GM21447 (cell line): ENCODE measurements around the gene FGF10.

Experiments
- ATAC-seq: cut with Tn5 transposase; IDR thresholded peaks from one replicate; pipeline ENCODE4 v1.9.1; 2021; ENCODE audit not compliant: unreplicated experiment

The FGF10 gene

DNA sequence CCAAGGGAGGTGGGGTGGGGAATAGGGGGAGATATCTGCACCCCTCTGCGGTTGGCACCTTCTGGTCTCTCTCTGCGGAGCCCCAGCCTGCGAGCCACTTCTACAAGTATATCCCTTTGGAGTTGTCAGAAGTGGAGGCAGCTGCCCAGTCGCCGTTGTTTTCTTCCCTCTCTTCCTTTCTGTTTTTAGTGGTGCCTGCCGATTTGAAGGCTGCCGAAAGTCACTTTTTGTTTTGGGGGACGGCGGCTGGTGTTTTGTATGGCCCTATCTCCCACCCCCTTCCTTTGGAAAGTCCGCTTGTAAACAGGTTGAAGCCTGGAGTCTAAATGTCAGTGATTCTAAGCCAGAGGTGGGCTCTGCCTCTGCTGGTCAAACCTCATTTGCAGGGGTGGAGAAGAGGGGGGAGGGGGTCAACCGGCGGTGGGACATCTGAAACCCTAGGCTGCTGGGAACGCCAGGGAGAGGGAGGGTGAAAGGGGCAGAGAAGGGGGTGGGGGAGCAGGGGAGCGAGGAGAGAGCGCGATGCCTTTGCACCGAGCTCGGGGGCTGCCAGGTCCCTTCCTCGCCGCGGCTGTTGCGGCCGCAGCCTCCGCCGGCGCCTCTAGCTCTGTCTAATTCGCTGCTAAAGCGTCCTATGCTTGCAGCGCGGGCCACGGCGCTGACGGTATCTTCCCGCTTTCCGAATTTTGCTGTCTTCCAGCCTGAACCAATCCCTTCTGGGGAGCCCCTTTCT is at the start of gene FGF10:
TSS of gene FGF10 (minus strand) at position 331 of the 733 bp plus-strand sequence. CDS start 738 bp downstream, outside the sequence.
- ATAC-seq = no peak

- no peak for ATAC-seq
These were observed 37.7 kb upstream of the FGF10 start for GRCh38 chr5:44426944-44427343.

- no peak for ATAC-seq
These were observed 23.1 kb upstream of the FGF10 start for GRCh38 chr5:44412286-44412685.

DNA sequence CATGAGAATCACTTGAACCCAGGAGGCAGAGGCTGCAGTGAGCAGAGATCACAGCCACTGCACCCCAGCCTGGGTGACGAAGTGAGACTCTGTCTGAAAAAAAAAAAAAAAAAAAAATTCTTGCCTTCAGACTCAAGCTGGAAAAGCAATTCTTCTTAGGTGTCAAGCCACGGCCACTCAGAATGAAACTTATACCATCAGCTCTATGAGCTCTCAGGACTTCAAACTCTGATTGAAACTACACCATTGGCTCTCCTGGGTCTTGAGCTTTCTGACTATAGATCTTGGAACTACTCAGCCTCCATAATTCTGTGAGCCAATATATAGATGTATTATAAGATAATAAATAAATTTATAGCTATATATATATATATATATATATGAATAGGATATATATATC is 12.9 kb upstream of the FGF10 start:
- peak; percentile 73 for ATAC-seq

GRCh38 chr5:44401611-44402010 is 12.4 kb upstream of the FGF10 start:
- no peak for ATAC-seq

DNA sequence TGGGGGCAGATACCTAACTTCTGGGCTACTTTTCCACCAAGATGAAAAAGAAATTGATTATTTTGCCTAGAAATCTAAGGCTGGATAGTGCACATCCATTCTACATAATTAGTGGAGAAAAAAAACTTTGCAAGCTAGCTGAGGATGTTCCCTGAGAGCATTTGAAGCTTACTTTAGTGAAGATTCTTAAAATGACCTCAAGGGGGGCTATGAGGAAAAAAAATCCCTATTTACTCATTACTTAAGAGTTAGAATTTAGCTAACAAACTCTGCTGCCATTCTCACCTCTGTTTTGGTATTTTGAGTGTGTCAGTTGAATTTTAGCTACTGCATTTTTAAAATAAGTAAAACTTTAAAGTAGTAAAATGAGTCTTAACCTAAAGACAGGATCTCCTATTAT is 9.2 kb upstream of the FGF10 start:
- ATAC-seq = no peak

GRCh38 chr5:44396312-44396711 is 7.1 kb upstream of the FGF10 start:
- no peak for ATAC-seq

DNA sequence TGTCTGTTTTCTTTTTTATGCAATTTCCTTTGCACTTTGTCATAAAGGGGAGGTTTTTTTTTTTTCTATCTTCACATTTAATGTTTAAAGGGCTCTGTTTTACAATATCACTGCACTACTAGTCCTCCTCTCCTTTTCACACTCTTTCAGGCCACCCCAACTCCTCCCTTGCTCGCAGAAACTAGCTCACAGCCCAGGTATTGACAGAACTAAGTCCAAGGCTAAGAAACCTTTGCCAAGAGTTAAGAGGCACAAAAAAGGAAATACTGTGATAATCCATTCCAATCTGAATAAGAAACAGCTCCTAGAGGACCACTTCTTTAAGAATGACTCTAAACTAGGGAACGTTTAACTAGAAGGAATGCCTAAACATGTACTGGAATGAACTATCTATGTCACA is 1.1 kb upstream of the FGF10 start:
- ATAC-seq = no peak

- ATAC-seq = no peak
These were observed 563 bp upstream of the FGF10 start for GRCh38 chr5:44389823-44390143.

DNA sequence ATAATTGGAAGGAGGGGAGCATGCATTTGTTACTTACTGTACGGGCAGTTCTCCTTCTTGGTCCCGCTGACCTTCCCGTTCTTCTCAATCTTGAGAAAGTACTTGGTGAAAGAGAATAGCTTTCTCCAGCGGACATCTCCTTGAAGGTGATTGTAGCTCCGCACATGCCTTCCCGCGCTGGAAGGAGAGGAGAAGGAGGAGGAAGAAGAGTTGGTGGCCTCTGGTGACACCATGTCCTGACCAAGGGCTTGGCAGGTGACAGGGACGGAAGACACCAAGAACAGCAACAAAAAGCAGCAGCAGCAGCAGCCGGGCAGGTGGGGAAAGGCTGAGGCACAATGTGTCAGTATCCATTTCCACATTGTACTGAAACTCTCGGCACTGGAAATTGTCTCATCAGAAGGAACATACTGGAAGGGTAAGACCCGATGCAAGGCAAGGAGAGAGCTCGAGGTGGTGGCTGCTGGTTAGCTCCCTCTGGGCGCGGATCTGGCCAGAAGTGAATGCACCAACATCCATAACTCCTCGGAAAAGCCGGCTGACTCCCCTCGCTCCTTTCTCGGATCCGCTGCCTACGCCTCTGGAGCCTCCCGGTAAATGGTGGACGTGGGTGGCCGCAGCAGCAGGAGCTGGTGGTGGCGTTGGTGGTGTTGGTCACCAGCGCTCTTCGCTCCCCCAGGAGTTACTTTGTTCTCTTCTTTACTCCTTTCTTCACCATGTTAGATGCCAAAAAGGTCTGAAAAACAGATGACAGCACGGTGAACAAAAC is 715 bp downstream of the FGF10 start:
- ATAC-seq = no peak

DNA sequence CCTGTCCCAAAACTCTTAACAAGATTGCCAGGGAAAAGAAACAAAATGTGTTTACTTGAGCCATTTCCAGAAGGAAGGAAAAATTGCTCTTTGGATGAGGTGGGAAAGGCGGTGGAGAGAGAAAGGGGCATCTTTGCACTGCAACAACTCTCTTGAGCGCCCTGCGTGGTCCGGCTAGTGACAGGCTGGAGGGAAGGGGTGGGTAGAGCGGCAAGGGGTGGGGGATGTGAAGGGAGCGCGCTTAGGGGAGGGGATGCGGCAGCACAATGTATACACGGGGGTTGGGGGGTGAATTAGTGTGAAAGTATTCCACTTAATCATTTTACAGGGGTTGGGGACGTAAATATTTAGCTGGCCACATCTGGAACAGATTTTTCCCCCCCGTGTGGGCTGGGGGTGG is 1.3 kb downstream of the FGF10 start:
- no peak for ATAC-seq

- no peak for ATAC-seq
These were observed 1.8 kb downstream of the FGF10 start for GRCh38 chr5:44387406-44387805.

GRCh38 chr5:44385291-44385900 is 3.8 kb downstream of the FGF10 start:
- ATAC-seq = no peak

DNA sequence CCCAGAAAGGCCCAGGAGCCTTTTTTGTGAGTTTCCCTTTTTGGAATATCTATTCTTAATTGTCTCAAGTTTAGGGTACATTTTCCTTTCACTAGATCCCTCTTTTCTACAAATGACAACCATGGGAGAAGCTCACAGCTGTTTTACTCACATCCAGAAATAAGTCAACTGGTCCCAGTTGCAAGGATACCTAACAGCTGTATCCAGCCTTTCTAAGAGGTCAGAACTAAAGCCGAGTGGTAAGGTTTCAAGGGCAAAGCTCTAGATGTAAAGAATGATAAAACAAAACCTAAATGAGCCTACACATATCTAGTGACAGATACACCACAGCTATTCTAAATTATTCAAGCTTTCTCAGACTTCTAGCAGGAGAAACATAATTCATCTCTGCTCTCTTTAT is 4.4 kb downstream of the FGF10 start:
- ATAC-seq = no peak

DNA sequence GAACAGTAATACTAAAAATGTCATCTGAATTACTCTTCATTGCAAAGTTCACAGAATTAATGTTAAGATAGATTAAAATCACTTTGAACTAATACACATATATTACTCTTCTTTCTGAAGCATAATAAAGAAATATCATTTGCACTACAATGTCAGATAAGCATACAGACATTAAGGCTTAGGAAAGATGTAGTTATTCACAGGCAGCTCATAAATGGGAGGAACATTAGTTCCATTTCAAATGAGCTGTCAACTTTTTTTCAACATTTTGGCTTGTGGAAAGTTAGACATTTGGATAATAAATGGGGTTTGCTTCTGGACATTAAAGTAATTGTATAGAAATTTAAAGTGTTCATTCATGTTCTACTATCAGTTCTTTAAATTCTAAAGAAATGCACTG is 6.3 kb downstream of the FGF10 start:
- no peak for ATAC-seq

GRCh38 chr5:44377057-44377456 is 12.2 kb downstream of the FGF10 start:
- no peak for ATAC-seq

- ATAC-seq = no peak
These were observed 17.2 kb downstream of the FGF10 start for GRCh38 chr5:44372028-44372427.

DNA sequence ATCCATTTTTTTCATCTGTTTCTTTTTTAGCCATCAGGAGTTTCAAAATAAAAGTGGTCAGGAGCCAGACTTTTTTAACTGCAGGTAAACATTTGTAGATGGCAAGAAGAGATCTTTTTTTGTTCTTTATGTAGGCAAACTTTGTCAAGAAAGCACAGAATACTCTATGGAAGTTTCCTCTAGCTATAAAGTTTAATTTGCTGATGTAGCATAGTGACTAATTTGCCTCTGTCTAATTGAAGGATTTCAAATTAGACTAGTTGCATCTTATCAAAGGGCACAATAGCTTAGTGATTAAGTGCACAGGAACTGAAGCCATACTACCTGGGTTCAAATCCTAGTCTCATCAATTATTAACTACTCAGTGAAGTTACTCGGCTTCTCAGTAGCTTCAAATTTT is 22.0 kb downstream of the FGF10 start:
- no peak for ATAC-seq

- no peak for ATAC-seq
These were observed 23.9 kb downstream of the FGF10 start for GRCh38 chr5:44365345-44365744.

GRCh38 chr5:44364097-44364496 is 25.1 kb downstream of the FGF10 start:
- ATAC-seq = no peak

DNA sequence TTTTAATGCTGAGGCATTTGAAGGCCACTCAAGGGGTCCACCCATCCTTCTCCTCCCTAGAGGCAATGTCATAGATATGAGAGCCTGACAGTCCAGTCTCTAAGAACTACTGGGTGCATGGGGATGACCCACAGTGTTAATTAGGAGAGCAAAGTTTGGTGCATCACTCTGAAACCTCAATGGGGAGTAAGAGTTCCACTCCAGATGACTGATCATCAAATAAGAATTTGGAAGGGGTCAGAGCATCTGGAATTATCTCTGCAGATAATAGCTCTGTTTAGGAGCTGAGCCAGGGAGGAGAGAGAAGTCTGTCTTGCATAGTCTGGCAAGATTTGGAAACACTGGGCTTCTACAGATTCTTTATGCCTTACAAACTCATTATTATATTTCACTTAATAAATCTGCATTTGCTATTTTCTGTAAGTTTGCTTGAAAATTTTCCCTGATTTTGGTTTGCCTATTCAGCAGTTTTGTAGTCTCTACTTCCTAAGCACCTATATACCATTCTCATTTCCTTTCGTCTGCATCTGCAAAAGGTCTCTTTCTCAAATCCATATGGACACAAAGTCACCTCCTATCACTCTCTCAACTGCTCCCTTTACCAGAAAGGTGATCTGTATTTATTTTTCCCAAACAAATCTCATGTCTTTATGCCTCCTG is 27.7 kb downstream of the FGF10 start:
- no peak for ATAC-seq

DNA sequence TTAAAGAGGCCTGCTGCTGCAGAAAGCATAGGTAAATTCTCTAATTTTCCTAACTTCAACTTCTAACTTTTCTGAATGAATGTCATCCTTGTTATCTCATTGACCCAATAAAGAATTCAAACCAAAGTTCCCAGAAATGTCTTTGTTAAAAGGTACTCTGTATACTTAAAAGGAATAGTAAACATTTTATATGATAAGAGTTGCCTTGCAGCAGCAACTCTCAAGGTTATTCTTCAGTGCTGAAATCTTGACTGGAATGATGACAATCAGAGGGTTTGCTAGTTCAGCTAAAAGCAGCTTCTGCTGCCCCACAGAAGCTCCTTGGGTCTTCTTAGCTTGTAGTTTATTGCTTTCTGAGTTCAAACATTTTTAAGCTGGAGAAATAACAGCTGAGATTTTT is 28.3 kb downstream of the FGF10 start:
- ATAC-seq = no peak
